GM23248 (cell line): Measurements from ENCODE around the gene TDRD12. TPM values are rescaled to one million over a fixed set of nuclear protein-coding genes. Genes with fewer than 3 reads are reported as not detected.

Experiments used
- DNase-seq: peaks from one replicate; pipeline ENCODE4 v3.0.0-alpha.2; 2015
- H2AFZ ChIP-seq: fragments of 200-600 bp; sonication (generic); 2 replicates; pipeline ENCODE4 v1.6.1; 2016; ENCODE audit warnings: antibody characterized with exemption
- H3F3A ChIP-seq: fragments of 200-600 bp; sonication (generic); 2 replicates; pipeline ENCODE4 v1.6.1; 2016; ENCODE audit warnings: mild to moderate bottlenecking, antibody characterized with exemption, mixed run types; ENCODE audit not compliant: insufficient read depth
- H3K27ac ChIP-seq: fragments of 200-600 bp; sonication (generic); 2 replicates; pipeline ENCODE4 v1.5.1; 2016; ENCODE audit warnings: mild to moderate bottlenecking
- H3K27me3 ChIP-seq: fragments of 200-600 bp; sonication (generic); replicated peaks from 2 replicates; pipeline ENCODE4 v1.6.1; 2016; ENCODE audit warnings: mild to moderate bottlenecking; ENCODE audit not compliant: insufficient read depth
- H3K36me3 ChIP-seq: fragments of 200-600 bp; sonication (generic); 2 replicates; pipeline ENCODE4 v1.6.1; 2016; ENCODE audit warnings: low read depth, mild to moderate bottlenecking
- H3K4me1 ChIP-seq: fragments of 200-600 bp; sonication (generic); 2 replicates; pipeline ENCODE4 v1.6.1; 2016; ENCODE audit warnings: mild to moderate bottlenecking; ENCODE audit not compliant: insufficient read depth
- H3K4me2 ChIP-seq: fragments of 200-600 bp; sonication (generic); one replicate; pipeline ENCODE4 v1.6.1; 2016; ENCODE audit warnings: mild to moderate bottlenecking; ENCODE audit not compliant: unreplicated experiment
- H3K4me3 ChIP-seq: fragments of 200-600 bp; sonication (generic); 2 replicates; pipeline ENCODE4 v1.5.1; 2016; ENCODE audit warnings: mild to moderate bottlenecking
- H3K79me2 ChIP-seq: fragments of 200-600 bp; sonication (generic); 2 replicates; pipeline ENCODE4 v1.6.1; 2016; ENCODE audit warnings: mild to moderate bottlenecking; ENCODE audit not compliant: insufficient read depth
- H3K9ac ChIP-seq: fragments of 200-600 bp; sonication (generic); 2 replicates; pipeline ENCODE4 v1.6.1; 2016; ENCODE audit warnings: mild to moderate bottlenecking
- H3K9me2 ChIP-seq: fragments of 200-600 bp; sonication (generic); 2 replicates; pipeline ENCODE4 v1.6.1; 2016; ENCODE audit warnings: mixed run types, mild to moderate bottlenecking, moderate library complexity; ENCODE audit not compliant: insufficient read depth
- H3K9me3 ChIP-seq: fragments of 200-600 bp; sonication (generic); one replicate; pipeline ENCODE4 v1.6.1; 2017; ENCODE audit warnings: low read depth
- H4K20me1 ChIP-seq: fragments of 200-600 bp; sonication (generic); 2 replicates; pipeline ENCODE4 v1.6.0; 2016; ENCODE audit not compliant: insufficient read depth
- EZH2 ChIP-seq: fragments of 200-600 bp; sonication (generic); IDR thresholded peaks from 2 replicates; pipeline ENCODE4 v1.6.1; 2018; ENCODE audit warnings: antibody characterized with exemption, mild to moderate bottlenecking; ENCODE audit not compliant: insufficient read depth, poor library complexity, severe bottlenecking
- EZH2phosphoT487 ChIP-seq: fragments of 200-600 bp; sonication (generic); IDR thresholded peaks from 2 replicates; pipeline ENCODE4 v1.6.1; 2018; ENCODE audit warnings: antibody characterized with exemption, moderate library complexity, mild to moderate bottlenecking, low read depth; ENCODE audit not compliant: insufficient read depth
- WGBS, 2 experiments: methylation state at CpG; one replicate each; pipeline ENCODE4 v1.1.6; 2015 to 2017; ENCODE audit warnings: low lambda C conversion rate in 2 of 2, low coverage in 1 of 2; ENCODE audit errors: missing lambda C conversion rate in 2 of 2; 5-methylcytosine and 5-hydroxymethylcytosine counted together
- in situ Hi-C: fragments of 300-500 bp; cut with MboI; formaldehyde crosslinking; loops from 2 replicates; pipeline ENCODE4 v1.15.0; 2020
- polyA plus RNA-seq: library from polyadenylated mRNA; unstranded; fragments of >200 nt; fragmentation: Nextera tagmentation; extraction: Ambion mirVana; gene quantifications from 2 replicates; pipeline ENCODE4 v1.2.1, GENCODE V29; 2016
- total RNA-seq: library from RNA; depleted of rRNA; stranded (reverse); fragments of >200 nt; shearing (Covaris generic); gene quantifications from 2 replicates; pipeline ENCODE4 v1.2.3, GENCODE V29; 2014

Gene TDRD12
- total and polyA plus RNA-seq, 2 experiments from 2014 or later: 0.09 to 0.22 TPM

GRCh38 chr19:32862173-32862572, 142.6 kb downstream of the TDRD12 start:
- Histone ChIP-seq H3K27ac (no peak overlapping the region), H3K4me1 (no peaks in the 10 kb centered on the region), H3K9ac (no peak overlapping the region), H3K9me3 (no peaks in the 10 kb centered on the region), H3K4me2 (no peak overlapping the region), H2AFZ (no peak overlapping the region), H3F3A (no peaks in the 10 kb centered on the region), H4K20me1 (no peaks in the 10 kb centered on the region), H3K9me2 (no peaks in the 10 kb centered on the region), H3K27me3 (no peaks in the 10 kb centered on the region), H3K4me3 (no peak overlapping the region), H3K79me2 (no peaks in the 10 kb centered on the region), H3K36me3 (no peaks in the 10 kb centered on the region)
- no peak for DNase-seq
- 68 to 69% methylated on average over 19 of the region's 19 CpGs for WGBS, 2 experiments
- in situ Hi-C loops: no loop called here
- no peak for TF ChIP-seq EZH2phosphoT487
- no peak for TF ChIP-seq EZH2

GRCh38 chr19:32862741-32863140, 143.2 kb downstream of the TDRD12 start:
- no peak overlapping the region for H3K27ac ChIP-seq
- H3K4me1 ChIP-seq: no peaks in the 10 kb centered on the region
- H3K36me3 ChIP-seq: no peaks in the 10 kb centered on the region
- H3K9me3 ChIP-seq: no peaks in the 10 kb centered on the region
- no peak overlapping the region for H3K4me3 ChIP-seq
- H3K9ac ChIP-seq: no peak overlapping the region
- WGBS, 2 experiments: 78 to 80% methylated on average over 14 of the region's 14 CpGs
- no peak overlapping the region for H2AFZ ChIP-seq
- DNase-seq: no peak
- no peaks in the 10 kb centered on the region for H4K20me1 ChIP-seq
- no peaks in the 10 kb centered on the region for H3K27me3 ChIP-seq
- no peaks in the 10 kb centered on the region for H3F3A ChIP-seq
- H3K4me2 ChIP-seq: no peak overlapping the region
- no peak for TF ChIP-seq EZH2phosphoT487
- TF ChIP-seq EZH2: no peak
- H3K79me2 ChIP-seq: no peaks in the 10 kb centered on the region
- H3K9me2 ChIP-seq: no peaks in the 10 kb centered on the region
- in situ Hi-C loops: no loop called here

GRCh38 chr19:32863301-32863700, 143.7 kb downstream of the TDRD12 start:
- no peak overlapping the region for H3K27ac ChIP-seq
- H3K27me3 ChIP-seq: no peaks in the 10 kb centered on the region
- DNase-seq: no peak
- no peaks in the 10 kb centered on the region for H3K9me3 ChIP-seq
- TF ChIP-seq EZH2 (no peak), EZH2phosphoT487 (no peak)
- in situ Hi-C loops: no loop called here
- H3K9ac ChIP-seq: no peak overlapping the region
- H3K79me2 ChIP-seq: no peaks in the 10 kb centered on the region
- H3K36me3 ChIP-seq: no peaks in the 10 kb centered on the region
- no peaks in the 10 kb centered on the region for H3F3A ChIP-seq
- no peaks in the 10 kb centered on the region for H3K9me2 ChIP-seq
- H3K4me3 ChIP-seq: no peak overlapping the region
- H3K4me1 ChIP-seq: no peaks in the 10 kb centered on the region
- no peak overlapping the region for H3K4me2 ChIP-seq
- WGBS, 2 experiments: 56 to 60% methylated on average over 8 of the region's 8 CpGs
- H4K20me1 ChIP-seq: no peaks in the 10 kb centered on the region
- no peak overlapping the region for H2AFZ ChIP-seq

GRCh38 chr19:32863841-32864240, 144.3 kb downstream of the TDRD12 start:
- 60 to 67% methylated on average over 11 to 13 of the region's 13 CpGs for WGBS, 2 experiments
- in situ Hi-C loops: no loop called here
- Histone ChIP-seq H3K9me2 (no peaks in the 10 kb centered on the region), H3K4me2 (no peak overlapping the region), H3K27ac (no peak overlapping the region), H3K4me3 (no peak overlapping the region), H3K36me3 (no peaks in the 10 kb centered on the region), H3K9me3 (no peaks in the 10 kb centered on the region), H3K79me2 (no peaks in the 10 kb centered on the region), H3K4me1 (no peaks in the 10 kb centered on the region), H3K27me3 (no peaks in the 10 kb centered on the region), H3F3A (no peaks in the 10 kb centered on the region), H4K20me1 (no peaks in the 10 kb centered on the region), H2AFZ (no peak overlapping the region), H3K9ac (no peak overlapping the region)
- no peak for DNase-seq
- TF ChIP-seq EZH2: no peak
- no peak for TF ChIP-seq EZH2phosphoT487
